Activated T-cell treated with anti-CD3 and anti-CD28 coated beads, Interleukin-2, amount 50 U/mL, for 24 hours (primary cell): ENCODE results near the gene HTT.
"Not testable (repeated sequence)": the region's sequence is repeated elsewhere in the genome, so short reads cannot be mapped to it uniquely, and the experiment has no call there.

Source experiments
- DNase-seq: peaks from one replicate; pipeline ENCODE4 v3.0.0-alpha.2; 2020
- H3K27ac Mint-ChIP-seq: 2 replicates; pipeline ENCODE4 v1.8.0; 2020; ENCODE audit warnings: mild to moderate bottlenecking, mixed read lengths
- H3K27me3 Mint-ChIP-seq: 2 replicates; pipeline ENCODE4 v1.8.0; 2020; ENCODE audit warnings: mixed read lengths
- H3K36me3 Mint-ChIP-seq: 2 replicates; pipeline ENCODE4 v1.8.0; 2020; ENCODE audit warnings: low read depth, mixed read lengths
- H3K4me1 Mint-ChIP-seq: 2 replicates; pipeline ENCODE4 v1.8.0; 2020; ENCODE audit warnings: low read depth, mixed read lengths
- H3K4me3 Mint-ChIP-seq: 2 replicates; pipeline ENCODE4 v1.8.0; 2020; ENCODE audit warnings: mild to moderate bottlenecking, moderate library complexity, mixed read lengths
- H3K9me3 Mint-ChIP-seq: 2 replicates; pipeline ENCODE4 v1.8.0; 2020; ENCODE audit warnings: mixed read lengths

HTT gene

DNA sequence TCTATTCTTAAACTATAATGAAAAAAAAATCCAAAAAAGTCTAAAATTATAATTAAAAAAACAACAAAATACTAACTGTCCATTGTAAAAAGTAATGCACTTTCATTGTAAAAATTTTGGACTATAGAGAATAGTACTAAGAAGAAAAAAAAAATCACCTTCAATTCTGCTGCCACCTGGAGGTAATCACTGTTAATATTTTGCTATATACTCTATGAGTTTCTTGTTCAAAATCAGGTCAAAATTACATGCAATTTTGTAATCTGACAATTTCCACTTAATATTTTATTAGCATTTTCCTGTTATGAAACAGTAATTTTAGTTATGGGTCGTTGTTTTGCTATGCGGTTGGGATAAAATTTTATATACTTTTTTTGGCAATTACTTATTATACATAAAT is 62.0 kb downstream of the HTT start:
- no peak overlapping the region for H3K27ac Mint-ChIP-seq

DNA sequence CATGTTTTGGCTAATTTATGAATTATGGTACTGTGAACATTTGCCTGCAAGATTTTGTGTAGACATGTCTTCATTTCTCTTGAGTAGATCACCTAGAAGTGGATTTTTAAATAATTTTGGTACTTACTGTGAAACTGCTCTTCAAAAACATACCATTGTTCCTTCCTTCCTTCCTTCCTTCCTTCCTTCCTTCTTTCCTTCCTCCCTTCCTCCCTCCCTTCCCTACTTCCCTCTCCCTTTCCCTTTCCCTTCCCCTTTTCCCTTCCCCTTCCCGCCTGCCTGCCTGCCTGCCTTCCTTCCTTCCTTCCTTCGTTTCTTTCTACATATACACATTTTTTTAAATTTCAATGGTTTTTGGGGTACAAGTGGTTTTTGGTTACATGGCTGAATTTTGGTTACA is 63.4 kb downstream of the HTT start:
- Mint-ChIP-seq H3K36me3 (peaks cover 91% of the 10 kb centered on the region), H3K4me1 (no peaks in the 10 kb centered on the region)
- DNase-seq: no peak

More for the DNA sequence above, 62.0 kb downstream of the HTT start:
- Mint-ChIP-seq H3K4me1 (no peaks in the 10 kb centered on the region), H3K9me3 (no peaks in the 10 kb centered on the region), H3K27me3 (no peaks in the 10 kb centered on the region), H3K36me3 (peaks cover 94% of the 10 kb centered on the region), H3K4me3 (no peak overlapping the region)
- no peak for DNase-seq

DNA sequence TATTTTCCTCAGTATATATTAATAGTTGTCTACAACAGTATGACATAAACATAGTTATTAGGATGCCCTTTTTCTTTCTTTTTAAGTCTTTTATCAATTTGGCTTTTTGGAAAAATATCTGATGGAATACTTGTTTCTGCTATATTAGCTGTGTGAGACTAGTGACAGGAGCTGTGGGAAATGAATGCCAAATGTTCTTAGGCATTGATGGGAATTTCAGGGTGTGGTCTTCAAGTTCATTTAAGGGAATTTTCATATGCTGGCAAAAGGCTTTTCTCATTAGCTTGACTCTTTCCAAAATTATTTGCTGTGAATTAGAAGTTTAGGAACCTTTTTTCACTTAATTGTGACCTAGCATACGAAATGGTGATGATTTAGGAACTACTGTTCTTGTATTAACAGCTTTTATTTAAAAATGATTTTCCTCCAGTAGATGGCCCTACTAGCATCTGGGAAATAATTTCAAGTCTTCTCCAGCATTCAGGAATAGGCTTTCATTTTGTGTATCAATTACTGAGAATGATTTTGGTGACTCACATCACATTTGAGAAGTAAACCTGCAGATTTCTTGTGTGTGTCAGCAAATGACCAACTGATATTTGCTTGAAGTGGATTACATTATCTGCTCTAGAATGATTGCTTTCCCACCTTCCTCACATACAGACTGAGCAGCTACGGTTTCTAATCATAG is 70.9 kb downstream of the HTT start:
- Mint-ChIP-seq H3K4me1 (no peaks in the 10 kb centered on the region), H3K4me3 (no peak overlapping the region), H3K36me3 (peaks cover 85% of the 10 kb centered on the region), H3K9me3 (no peaks in the 10 kb centered on the region), H3K27ac (no peak overlapping the region), H3K27me3 (no peaks in the 10 kb centered on the region)
- DNase-seq: no peak

More for the DNA sequence above, 63.4 kb downstream of the HTT start:
- no peaks in the 10 kb centered on the region for H3K27me3 Mint-ChIP-seq
- no peak overlapping the region for H3K27ac Mint-ChIP-seq
- H3K9me3 Mint-ChIP-seq: no peaks in the 10 kb centered on the region
- H3K4me3 Mint-ChIP-seq: no peak overlapping the region

DNA sequence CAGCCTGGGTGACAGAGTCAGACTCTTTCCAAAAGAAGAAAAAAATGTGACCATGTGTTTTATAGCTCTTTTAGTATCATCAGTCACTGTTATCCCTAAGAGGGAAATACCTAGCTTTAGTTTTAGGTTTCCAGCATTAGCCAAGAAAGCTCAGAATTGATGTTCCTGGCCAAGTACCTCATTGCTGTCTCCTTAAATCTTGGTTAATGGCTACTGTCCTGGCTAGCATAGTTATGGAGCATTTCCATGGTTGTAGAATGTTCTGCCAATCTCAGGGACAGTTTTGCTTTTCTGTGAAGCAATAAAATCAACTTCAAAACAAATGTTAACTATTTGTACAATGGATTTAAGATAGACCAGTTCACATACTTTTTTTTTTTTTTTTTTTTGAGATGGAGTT is 74.4 kb downstream of the HTT start:
- Mint-ChIP-seq H3K27ac (no peak overlapping the region), H3K9me3 (no peaks in the 10 kb centered on the region), H3K4me1 (no peaks in the 10 kb centered on the region), H3K27me3 (no peaks in the 10 kb centered on the region), H3K4me3 (no peak overlapping the region), H3K36me3 (peaks cover 93% of the 10 kb centered on the region)
- no peak for DNase-seq

DNA sequence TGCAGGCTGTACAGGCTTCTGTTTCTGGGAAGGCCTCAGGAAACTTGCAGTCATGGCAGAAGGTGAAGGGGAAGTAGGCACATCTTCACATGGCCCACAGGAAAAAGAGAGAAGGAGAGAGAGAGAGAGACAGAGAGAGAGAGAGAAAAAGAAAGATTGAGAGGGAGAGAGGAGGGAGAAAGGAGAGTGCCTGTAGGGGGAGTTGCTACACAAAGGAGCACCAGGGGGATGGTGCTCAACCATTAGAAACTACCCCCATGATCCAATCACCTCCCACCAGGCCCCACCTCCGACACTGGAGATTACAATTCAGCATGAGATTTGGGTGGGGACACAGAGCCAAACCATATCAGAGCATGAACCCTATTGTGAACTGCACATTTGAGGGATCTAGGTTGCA is 76.8 kb downstream of the HTT start:
- not testable (repeated sequence) for H3K4me3 Mint-ChIP-seq, DNase-seq, H3K27ac Mint-ChIP-seq, H3K27me3 Mint-ChIP-seq, H3K4me1 Mint-ChIP-seq, H3K9me3 Mint-ChIP-seq
- peaks cover 90% of the 10 kb centered on the region for H3K36me3 Mint-ChIP-seq

DNA sequence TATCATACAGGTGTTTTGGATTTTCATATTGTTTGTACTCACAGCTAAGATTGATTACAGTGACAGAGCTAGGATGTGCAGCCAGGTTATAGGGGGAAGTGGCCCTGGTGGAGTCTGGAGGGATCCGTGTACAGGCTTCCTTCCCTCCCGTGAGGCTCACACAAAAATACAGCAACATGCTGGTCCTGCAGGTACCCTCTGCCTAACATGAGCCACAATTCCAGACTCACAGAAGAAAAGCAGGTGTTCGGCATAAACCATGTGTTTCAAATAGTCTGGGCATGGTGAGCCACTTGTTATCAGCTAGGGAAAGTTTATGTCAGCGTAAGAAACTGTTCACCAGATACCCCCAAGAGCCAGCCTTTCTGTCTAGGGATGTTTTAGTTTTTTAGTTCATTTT is 82.9 kb downstream of the HTT start:
- Mint-ChIP-seq H3K4me1 (peaks cover 2% of the 10 kb centered on the region), H3K4me3 (no peak overlapping the region), H3K27ac (peak overlapping the region; percentile 50), H3K9me3 (peaks cover 10% of the 10 kb centered on the region), H3K27me3 (no peaks in the 10 kb centered on the region), H3K36me3 (peaks cover 91% of the 10 kb centered on the region)
- no peak for DNase-seq

DNA sequence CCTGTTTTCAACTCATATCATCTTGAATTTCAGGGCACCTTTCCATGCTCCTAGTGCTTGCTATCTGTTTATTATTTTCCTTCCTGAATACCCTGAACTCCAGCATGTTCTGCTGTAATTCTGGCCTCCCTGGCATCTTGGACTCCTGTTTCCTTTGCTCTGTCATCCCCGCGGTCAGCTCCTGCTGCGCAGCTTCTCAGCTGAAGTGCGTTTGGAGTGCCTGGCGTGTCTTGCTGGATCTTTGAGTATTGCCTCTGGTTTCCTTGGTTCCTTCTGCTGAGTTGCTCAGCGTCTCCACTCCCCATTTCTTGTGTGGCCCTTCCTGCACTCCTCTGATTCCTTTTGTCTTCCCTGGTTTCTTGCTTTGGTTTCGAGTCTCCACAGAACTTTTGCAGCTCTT is 84.4 kb downstream of the HTT start:
- H3K4me3 Mint-ChIP-seq: no peak overlapping the region
- DNase-seq: no peak
- peaks cover 3% of the 10 kb centered on the region for H3K4me1 Mint-ChIP-seq
- H3K9me3 Mint-ChIP-seq: peaks cover 17% of the 10 kb centered on the region
- H3K36me3 Mint-ChIP-seq: peaks cover 91% of the 10 kb centered on the region
- H3K27me3 Mint-ChIP-seq: no peaks in the 10 kb centered on the region
- H3K27ac Mint-ChIP-seq: peak overlapping the region; percentile 16

DNA sequence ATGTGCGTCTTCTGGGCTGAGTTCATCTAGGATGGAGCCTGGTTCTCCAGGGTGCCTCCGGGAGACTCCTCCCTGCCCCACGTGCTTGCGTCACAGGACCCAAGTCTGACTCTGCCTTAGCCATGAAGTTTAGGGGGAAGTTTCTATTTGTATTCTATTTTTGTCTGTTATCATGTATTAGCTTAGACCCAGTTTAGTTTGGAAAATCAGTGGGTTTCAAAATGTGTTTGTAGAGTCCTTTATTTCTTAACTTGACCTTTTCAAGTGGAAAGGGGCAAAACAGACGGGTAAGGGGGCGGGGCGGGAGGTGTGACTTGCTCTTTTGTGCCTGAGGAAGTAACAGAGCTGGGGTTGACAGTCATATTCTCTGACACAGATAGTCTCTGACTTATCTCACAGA is 86.0 kb downstream of the HTT start:
- Mint-ChIP-seq H3K27ac (no peak overlapping the region), H3K4me1 (peaks cover 5% of the 10 kb centered on the region), H3K36me3 (peaks cover 96% of the 10 kb centered on the region), H3K27me3 (no peaks in the 10 kb centered on the region), H3K4me3 (no peak overlapping the region), H3K9me3 (peaks cover 17% of the 10 kb centered on the region)
- no peak for DNase-seq

DNA sequence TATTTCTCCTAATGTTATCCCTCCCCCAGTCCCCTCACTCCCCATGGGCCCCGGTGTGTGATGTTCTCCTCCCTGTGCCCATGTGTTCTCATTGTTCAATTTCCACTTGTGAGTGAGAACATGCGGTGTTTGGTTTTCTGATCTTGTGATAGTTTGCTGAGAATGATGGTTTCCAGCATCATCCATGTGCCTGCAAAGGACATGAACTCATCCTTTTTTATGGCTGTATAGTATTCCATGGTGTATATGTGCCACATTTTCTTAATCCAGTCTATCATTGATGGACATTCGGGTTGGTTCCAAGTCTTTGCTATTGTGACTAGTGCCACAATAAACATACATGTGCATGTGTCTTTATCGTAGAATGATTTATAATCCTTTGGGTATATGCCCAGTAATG is 86.6 kb downstream of the HTT start:
- Mint-ChIP-seq H3K9me3 (peaks cover 17% of the 10 kb centered on the region), H3K36me3 (peaks cover 99% of the 10 kb centered on the region)
- H3K4me1 Mint-ChIP-seq, H3K27ac Mint-ChIP-seq, H3K27me3 Mint-ChIP-seq, H3K4me3 Mint-ChIP-seq, DNase-seq: not testable (repeated sequence)

DNA sequence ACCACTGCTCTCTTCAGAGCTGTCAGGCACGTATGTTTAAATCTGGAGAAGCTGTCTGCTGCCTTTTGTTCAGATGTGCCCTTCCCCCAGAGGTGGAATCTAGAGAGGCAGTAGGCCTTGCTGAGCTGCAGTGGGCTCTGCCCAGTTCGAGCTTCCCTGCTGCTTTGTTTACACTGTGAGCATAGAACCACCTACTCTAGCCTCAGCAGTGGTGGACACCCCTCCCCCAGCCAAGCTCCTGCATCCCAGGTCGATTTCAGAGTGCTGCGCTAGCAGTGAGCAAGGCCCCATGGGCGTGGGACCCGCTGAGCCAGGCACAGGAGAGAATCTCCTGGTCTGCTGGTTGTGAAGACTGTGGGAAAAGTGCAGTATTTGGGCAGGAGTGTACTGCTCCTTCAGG is 92.0 kb downstream of the HTT start:
- H3K27ac Mint-ChIP-seq, H3K27me3 Mint-ChIP-seq, DNase-seq, H3K4me3 Mint-ChIP-seq: not testable (repeated sequence)
- Mint-ChIP-seq H3K4me1 (peaks cover 26% of the 10 kb centered on the region), H3K36me3 (peaks cover 94% of the 10 kb centered on the region), H3K9me3 (peaks cover 18% of the 10 kb centered on the region)

DNA sequence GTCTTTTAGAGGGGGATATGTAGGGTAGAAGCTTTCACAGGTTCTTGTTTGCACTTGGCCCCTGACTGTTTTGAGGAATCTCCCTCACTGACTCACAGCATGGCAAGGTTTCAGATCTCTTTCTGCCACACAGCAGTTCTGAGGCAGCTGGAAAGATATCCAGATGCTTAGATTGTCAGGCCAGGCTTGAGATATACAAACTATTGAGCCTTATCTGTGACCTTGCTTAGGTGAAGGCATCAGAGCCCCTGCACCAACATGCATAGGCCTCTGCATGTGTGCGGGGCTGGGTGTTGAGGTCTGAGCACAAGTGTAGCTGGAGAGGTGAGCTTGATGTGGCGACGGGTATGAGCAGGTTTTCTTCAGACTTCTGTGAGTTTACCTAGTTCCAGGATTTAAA is 93.5 kb downstream of the HTT start:
- H3K4me3 Mint-ChIP-seq: no peak overlapping the region
- H3K9me3 Mint-ChIP-seq: peaks cover 3% of the 10 kb centered on the region
- H3K36me3 Mint-ChIP-seq: peaks cover 94% of the 10 kb centered on the region
- H3K27me3 Mint-ChIP-seq: no peaks in the 10 kb centered on the region
- no peak for DNase-seq
- peaks cover 23% of the 10 kb centered on the region for H3K4me1 Mint-ChIP-seq
- peak overlapping the region; percentile 51 for H3K27ac Mint-ChIP-seq

DNA sequence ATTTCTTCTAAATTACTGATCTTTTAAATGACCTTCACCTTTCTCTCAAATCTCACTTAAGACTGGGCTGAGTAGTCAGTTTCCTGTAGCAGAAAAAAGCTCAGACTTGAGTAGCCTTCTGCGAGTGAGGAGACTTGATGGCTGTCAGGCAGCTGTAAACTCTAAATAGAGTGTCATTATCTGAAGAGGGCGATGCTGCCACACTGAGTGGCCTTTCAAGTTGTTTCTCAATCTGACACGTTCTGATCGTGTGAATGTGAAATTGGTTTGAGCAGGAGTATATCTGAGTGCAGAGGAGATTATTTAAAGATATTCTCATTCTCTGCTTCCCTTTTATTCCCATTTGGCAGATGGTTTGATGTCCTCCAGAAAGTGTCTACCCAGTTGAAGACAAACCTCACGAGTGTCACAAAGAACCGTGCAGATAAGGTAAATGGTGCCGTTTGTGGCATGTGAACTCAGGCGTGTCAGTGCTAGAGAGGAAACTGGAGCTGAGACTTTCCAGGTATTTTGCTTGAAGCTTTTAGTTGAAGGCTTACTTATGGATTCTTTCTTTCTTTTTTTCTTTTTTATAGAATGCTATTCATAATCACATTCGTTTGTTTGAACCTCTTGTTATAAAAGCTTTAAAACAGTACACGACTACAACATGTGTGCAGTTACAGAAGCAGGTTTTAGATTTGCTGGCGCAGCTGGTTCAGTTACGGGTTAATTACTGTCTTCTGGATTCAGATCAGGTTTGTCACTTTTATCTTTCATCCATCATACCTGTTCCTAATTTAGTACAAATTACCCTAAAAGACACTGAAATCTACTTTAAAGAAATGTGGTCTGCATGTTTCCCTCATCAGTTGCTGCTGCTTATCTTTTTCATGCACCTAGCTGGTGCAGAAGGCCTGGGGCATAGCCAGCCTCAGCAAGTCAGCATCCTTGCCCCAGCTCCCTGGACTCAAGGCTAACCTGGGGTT is 100.2 kb downstream of the HTT start:
- Mint-ChIP-seq H3K27ac (no peak overlapping the region), H3K4me1 (peaks cover 15% of the 10 kb centered on the region), H3K36me3 (peaks cover 100% of the 10 kb centered on the region), H3K9me3 (no peaks in the 10 kb centered on the region), H3K4me3 (no peak overlapping the region), H3K27me3 (no peaks in the 10 kb centered on the region)
- no peak for DNase-seq

DNA sequence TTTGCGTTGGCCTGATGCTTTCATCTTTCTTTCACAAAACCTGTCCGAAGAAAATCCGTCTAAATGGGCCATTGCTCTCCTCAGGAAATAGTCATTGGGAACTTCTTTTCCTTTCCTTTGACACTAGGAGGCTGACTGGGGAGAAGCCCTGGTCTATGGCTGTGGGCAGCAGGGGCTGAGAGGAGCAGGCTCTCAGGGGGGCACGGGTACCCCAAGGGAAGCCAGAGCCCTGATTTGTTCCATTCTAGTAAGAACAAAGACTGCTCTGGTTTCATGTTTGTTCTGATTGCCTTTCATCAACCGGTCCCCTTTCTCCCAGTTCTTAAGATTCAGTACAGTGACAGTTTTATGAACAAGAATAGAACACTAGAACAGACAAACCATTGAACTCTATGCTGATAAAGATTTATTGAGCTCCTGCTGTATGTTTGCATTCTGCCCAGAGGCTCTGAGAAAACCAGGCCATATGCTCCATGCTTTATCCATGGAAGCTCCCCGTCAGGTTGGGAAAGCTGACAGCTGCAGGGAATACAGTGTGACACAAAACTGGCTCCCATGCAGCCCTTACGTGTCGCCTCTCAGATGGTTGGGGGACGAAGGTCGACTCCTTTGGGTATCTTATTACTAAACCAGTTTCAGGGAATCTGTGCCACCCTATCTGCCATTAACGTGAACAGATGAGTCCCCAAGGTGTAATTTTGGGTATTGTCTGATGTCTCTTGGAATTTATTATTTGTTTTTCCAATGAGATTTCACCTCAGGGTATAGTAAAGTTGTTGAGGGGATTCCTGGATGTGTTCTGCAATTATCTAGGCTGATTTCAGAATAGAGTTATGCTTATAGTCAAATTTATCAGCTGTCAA is 102.1 kb downstream of the HTT start:
- no peak overlapping the region for H3K27ac Mint-ChIP-seq
- no peaks in the 10 kb centered on the region for H3K27me3 Mint-ChIP-seq
- DNase-seq: no peak
- no peaks in the 10 kb centered on the region for H3K9me3 Mint-ChIP-seq
- H3K4me3 Mint-ChIP-seq: no peak overlapping the region
- peaks cover 13% of the 10 kb centered on the region for H3K4me1 Mint-ChIP-seq
- H3K36me3 Mint-ChIP-seq: peaks cover 93% of the 10 kb centered on the region

DNA sequence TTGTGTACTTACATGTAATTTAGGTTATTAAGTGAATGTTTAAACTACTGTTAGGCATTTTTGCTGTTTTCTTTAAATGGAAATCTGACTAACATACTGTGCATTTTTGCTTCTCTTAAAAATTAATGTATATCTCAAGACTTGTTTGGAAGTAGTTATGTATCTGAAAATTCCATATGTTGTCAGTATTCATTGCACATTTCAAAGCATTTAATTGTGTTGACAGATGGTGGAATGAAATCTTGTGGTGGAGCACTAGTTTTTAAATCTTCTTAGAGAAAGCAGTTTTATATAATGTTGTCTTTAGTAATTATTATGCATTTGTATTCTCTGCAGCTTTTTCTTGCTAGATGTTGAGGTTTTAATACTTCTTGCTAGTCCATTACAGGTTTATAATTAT is 102.9 kb downstream of the HTT start:
- Mint-ChIP-seq H3K4me1 (peaks cover 13% of the 10 kb centered on the region), H3K27me3 (no peaks in the 10 kb centered on the region), H3K27ac (no peak overlapping the region), H3K9me3 (no peaks in the 10 kb centered on the region), H3K36me3 (peaks cover 93% of the 10 kb centered on the region), H3K4me3 (no peak overlapping the region)
- no peak for DNase-seq
